ENCODE measurements around the gene EHD3. TPM values are rescaled to one million over a fixed set of nuclear protein-coding genes. Genes with fewer than 3 reads are reported as not detected.
"Not testable (repeated sequence)": the region's sequence is repeated elsewhere in the genome, so short reads cannot be mapped to it uniquely, and the experiment has no call there.

The EHD3 gene
- polyA plus RNA-seq, 1 donor from 2014 or later = 3.5 TPM

- no peaks in the 10 kb centered on the region for H3K9me3 ChIP-seq (ENCODE audit: low read length)
- H3K27me3 ChIP-seq (ENCODE audit: insufficient read depth, low read depth, low read length) = no peaks in the 10 kb centered on the region
- H2AFZ ChIP-seq (ENCODE audit: low read depth, low read length) = no peak overlapping the region
- no peak overlapping the region for H3K9ac ChIP-seq (ENCODE audit: low read length)
- no peak overlapping the region for H3K27ac ChIP-seq (ENCODE audit: low read length)
- H3F3A ChIP-seq (ENCODE audit: insufficient read depth, low read length, poor library complexity, severe bottlenecking) = no peaks in the 10 kb centered on the region
- H3K4me2 ChIP-seq (ENCODE audit: low read length) = no peak overlapping the region
- H3K79me2 ChIP-seq (replicated peaks; ENCODE audit: insufficient read depth, low read length) = no peaks in the 10 kb centered on the region
- no peaks in the 10 kb centered on the region for H3K9me2 ChIP-seq (ENCODE audit: insufficient read depth, low read length)
- H4K20me1 ChIP-seq (ENCODE audit: insufficient read depth) = no peaks in the 10 kb centered on the region
- H3K4me3 ChIP-seq (ENCODE audit: low read length) = no peak overlapping the region
- TF ChIP-seq RAD21 (conservative IDR thresholded peaks at IDR 0.05) = no peak
- TF ChIP-seq EP300 (conservative IDR thresholded peaks at IDR 0.05; ENCODE audit: poor library complexity, severe bottlenecking) = no peak
- no peak for TF ChIP-seq TAF1 (IDR thresholded peaks at IDR 0.05; ENCODE audit: low read depth)
- no peak for TF ChIP-seq SMC3 (conservative IDR thresholded peaks at IDR 0.05; ENCODE audit: poor library complexity)
- no peak for TF ChIP-seq REST (IDR thresholded peaks at IDR 0.05; ENCODE audit: borderline replicate concordance)
- no peak for TF ChIP-seq MXI1 (conservative IDR thresholded peaks at IDR 0.05; ENCODE audit: poor library complexity, severe bottlenecking)
- TF ChIP-seq EZH2 (IDR thresholded peaks at IDR 0.05; ENCODE audit: borderline replicate concordance, insufficient read depth, low read length, poor library complexity, severe bottlenecking) = no peak
- no peak for TF ChIP-seq CTCF (IDR thresholded peaks at IDR 0.05; ENCODE audit: poor library complexity, severe bottlenecking)
- no peaks in the 10 kb centered on the region for H3K36me3 ChIP-seq (ENCODE audit: insufficient read depth, low read length)
These were observed 48.7 kb downstream of the EHD3 start for GRCh38 chr2:31282634-31283033.

GRCh38 chr2:31283193-31283919, 49.4 kb downstream of the EHD3 start:
- H3F3A ChIP-seq (ENCODE audit: insufficient read depth, low read length, poor library complexity, severe bottlenecking); H3K9me2 ChIP-seq (ENCODE audit: insufficient read depth, low read length); H3K4me2 ChIP-seq (ENCODE audit: low read length); H2AFZ ChIP-seq (ENCODE audit: low read depth, low read length); H3K27ac ChIP-seq (ENCODE audit: low read length); H3K4me3 ChIP-seq (ENCODE audit: low read length); H3K79me2 ChIP-seq (replicated peaks; ENCODE audit: insufficient read depth, low read length); H3K9ac ChIP-seq (ENCODE audit: low read length); H3K36me3 ChIP-seq (ENCODE audit: insufficient read depth, low read length); H3K9me3 ChIP-seq (ENCODE audit: low read length); H3K27me3 ChIP-seq (ENCODE audit: insufficient read depth, low read depth, low read length); H4K20me1 ChIP-seq (ENCODE audit: insufficient read depth): not testable (repeated sequence)

- Histone ChIP-seq H2AFZ (ENCODE audit: low read depth, low read length) (no peak overlapping the region), H3K27me3 (ENCODE audit: insufficient read depth, low read depth, low read length) (no peaks in the 10 kb centered on the region), H3K9ac (ENCODE audit: low read length) (no peak overlapping the region), H3K36me3 (ENCODE audit: insufficient read depth, low read length) (no peaks in the 10 kb centered on the region), H3K4me3 (ENCODE audit: low read length) (no peak overlapping the region), H3K27ac (ENCODE audit: low read length) (no peak overlapping the region), H3K9me3 (ENCODE audit: low read length) (no peaks in the 10 kb centered on the region), H3F3A (ENCODE audit: insufficient read depth, low read length, poor library complexity, severe bottlenecking) (no peaks in the 10 kb centered on the region), H3K79me2 (replicated peaks; ENCODE audit: insufficient read depth, low read length) (no peaks in the 10 kb centered on the region), H3K9me2 (ENCODE audit: insufficient read depth, low read length) (no peaks in the 10 kb centered on the region), H4K20me1 (ENCODE audit: insufficient read depth) (no peaks in the 10 kb centered on the region), H3K4me2 (ENCODE audit: low read length) (no peak overlapping the region)
- no peak for TF ChIP-seq REST (IDR thresholded peaks at IDR 0.05; ENCODE audit: borderline replicate concordance)
- TF ChIP-seq MXI1 (conservative IDR thresholded peaks at IDR 0.05; ENCODE audit: poor library complexity, severe bottlenecking) = no peak
- no peak for TF ChIP-seq EP300 (conservative IDR thresholded peaks at IDR 0.05; ENCODE audit: poor library complexity, severe bottlenecking)
These were observed 50.2 kb downstream of the EHD3 start for GRCh38 chr2:31284107-31284506.

Measured in neural cell (in vitro differentiated cells).